Measurements from ENCODE around the gene EIF4ENIF1.
"Not testable (repeated sequence)": the region's sequence is repeated elsewhere in the genome, so short reads cannot be mapped to it uniquely, and the experiment has no call there.

Gene EIF4ENIF1

GRCh38 chr22:31442768-31443489, 46.7 kb downstream of the EIF4ENIF1 start:
- no peak for DNase-seq (ENCODE audit: low spot score)

DNA sequence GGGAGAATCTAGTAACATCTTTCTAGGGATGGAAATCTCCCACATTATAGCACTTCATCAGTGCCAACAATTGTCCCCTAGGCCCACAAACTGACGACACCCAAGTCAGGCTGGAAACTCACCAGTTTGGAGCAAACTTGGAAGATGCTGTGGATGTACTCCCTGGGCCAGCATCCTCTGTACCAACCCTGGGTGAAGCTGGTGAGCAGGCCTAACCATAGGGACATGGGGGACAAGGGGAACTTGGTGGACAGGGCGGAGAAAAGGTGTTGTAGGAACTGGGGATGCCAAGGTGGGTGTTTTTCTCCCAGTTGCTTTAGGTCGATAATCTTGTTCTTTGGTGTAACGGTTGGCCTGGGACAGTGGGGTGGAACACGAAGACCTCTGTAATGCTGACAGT, 48.0 kb downstream of the EIF4ENIF1 start:
- DNase-seq (ENCODE audit: low spot score) = no peak

GRCh38 chr22:31440681-31441080, 49.0 kb downstream of the EIF4ENIF1 start:
- DNase-seq (ENCODE audit: low spot score) = no peak

DNA sequence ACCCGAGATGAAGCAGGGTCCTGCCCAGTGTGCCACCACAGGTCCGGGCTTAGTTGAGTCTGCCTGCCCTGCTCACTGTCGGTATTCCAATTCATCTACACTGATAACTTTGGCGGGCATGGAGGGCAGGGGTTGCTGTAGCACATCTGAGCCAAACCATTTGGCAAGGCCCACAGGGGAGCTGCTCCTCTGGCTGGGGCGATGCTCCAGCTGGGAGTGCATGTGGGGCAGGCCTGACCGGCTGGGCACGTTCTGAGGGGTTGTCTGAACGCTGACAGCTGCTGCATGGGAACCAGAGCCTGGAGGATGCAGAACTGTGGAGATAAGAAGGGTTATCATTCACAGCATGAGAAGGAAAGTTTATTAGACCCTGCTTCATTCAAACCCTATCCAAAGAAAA, 49.8 kb downstream of the EIF4ENIF1 start:
- no peak for DNase-seq (ENCODE audit: low spot score)

DNA sequence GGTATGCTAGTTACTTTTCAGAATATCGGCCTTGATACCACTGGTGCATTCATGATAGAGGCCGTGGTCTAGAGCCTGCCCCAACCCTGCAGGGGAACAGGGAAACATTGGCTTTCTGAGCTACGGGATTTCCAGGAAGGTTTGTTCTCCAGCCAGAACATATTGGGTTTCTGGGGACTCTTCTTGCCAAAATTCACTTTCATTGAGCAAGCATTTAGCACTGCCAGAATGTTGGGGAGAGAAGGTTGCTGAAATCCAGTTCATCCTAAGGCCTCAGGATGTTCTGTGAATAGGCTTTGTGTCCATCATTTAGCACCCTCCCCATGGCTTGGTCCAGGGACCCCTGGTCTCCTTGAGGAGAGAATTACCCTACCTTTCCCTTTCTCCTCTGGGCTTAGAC, 53.5 kb downstream of the EIF4ENIF1 start:
- DNase-seq (ENCODE audit: low spot score) = no peak

- DNase-seq (ENCODE audit: low spot score) = no peak
Observed at GRCh38 chr22:31431950-31432349, 57.7 kb downstream of the EIF4ENIF1 start.

- no peak for DNase-seq (ENCODE audit: low spot score)
Observed at GRCh38 chr22:31425331-31426050, 64.2 kb downstream of the EIF4ENIF1 start.

- not testable (repeated sequence) for DNase-seq (ENCODE audit: low spot score)
Observed at GRCh38 chr22:31402350-31402749, 87.3 kb downstream of the EIF4ENIF1 start.

- no peak for DNase-seq (ENCODE audit: low spot score)
Observed at GRCh38 chr22:31400023-31400397, 89.6 kb downstream of the EIF4ENIF1 start.

GRCh38 chr22:31399211-31400022, 90.2 kb downstream of the EIF4ENIF1 start, which contains the start of gene DRG1:
DRG1 (plus strand) TSS chr22:31399604; CDS start chr22:31399684, 80 bp downstream.
- DNase-seq (ENCODE audit: low spot score) = peak; percentile 95

DNA sequence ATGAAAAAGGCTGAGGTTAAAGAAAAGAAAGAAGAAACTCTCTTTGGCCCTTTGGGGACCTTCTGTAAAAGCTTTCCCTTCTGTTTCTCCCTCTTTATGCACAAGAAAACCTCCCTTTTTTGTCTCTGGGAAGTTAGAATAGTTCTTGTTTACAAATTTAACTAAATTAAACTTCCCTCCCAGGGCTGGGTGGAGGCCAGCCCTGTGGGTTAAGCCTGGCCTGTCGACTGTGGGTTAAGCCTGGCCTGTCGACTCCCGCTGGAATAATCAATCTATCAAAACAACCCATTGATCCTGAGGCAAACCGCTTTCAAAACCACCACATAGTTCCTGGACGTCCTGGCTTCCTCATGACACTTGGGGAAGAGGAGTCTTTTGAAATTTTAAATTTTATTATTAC, 91.4 kb downstream of the EIF4ENIF1 start:
- DNase-seq (ENCODE audit: low spot score) = no peak

DNA sequence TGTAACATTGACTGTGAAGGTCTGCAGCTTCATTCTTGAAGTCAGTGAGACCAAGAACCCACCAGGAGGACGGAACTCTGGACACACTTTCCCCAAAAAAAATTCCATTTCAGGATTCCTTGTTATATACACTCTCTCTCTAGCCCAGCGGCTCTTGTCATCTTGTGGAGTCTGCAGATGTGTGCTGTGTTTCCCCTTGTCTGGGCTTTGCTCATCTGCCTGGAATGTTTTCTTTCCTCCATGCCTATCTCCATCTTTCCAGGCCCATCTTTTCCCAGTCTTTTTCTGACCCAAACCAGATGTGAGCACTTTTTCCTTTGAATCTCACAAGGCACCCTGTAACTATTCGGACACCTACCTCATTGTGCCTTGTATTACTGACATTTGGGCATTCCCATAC, 95.3 kb downstream of the EIF4ENIF1 start:
- no peak for DNase-seq (ENCODE audit: low spot score)

GRCh38 chr22:31393893-31394292, 95.7 kb downstream of the EIF4ENIF1 start:
- no peak for DNase-seq (ENCODE audit: low spot score)
